OCI-LY3 (cell line): ENCODE data around the gene GKN1.

Source experiments
- H2AFZ ChIP-seq: fragments of 200-600, 300-600 bp; shearing (Covaris generic); 2 replicates; pipeline ENCODE4 v1.6.0; 2014; ENCODE audit warnings: antibody characterized with exemption, low read depth, low read length
- H3K27ac ChIP-seq: fragments of 200-600, 300-600 bp; sonication (generic); 2 replicates; pipeline ENCODE4 v1.5.1; 2014; ENCODE audit warnings: mild to moderate bottlenecking, low read length, moderate library complexity, mixed read lengths
- H3K27me3 ChIP-seq: fragments of 200-600, 300-600 bp; sonication (generic); 2 replicates; pipeline ENCODE4 v1.6.1; 2014; ENCODE audit warnings: low read depth, low read length, mixed read lengths
- H3K36me3 ChIP-seq: fragments of 200-600, 300-600 bp; sonication (generic); replicated peaks from 2 replicates; pipeline ENCODE3; 2014; ENCODE audit warnings: low read depth, low read length, mixed read lengths
- H3K4me1 ChIP-seq: fragments of 300-600, 200-600 bp; sonication (generic); 2 replicates; pipeline ENCODE4 v1.6.1; 2014; ENCODE audit warnings: low read length, mixed read lengths
- H3K4me2 ChIP-seq: fragments of 200-600, 300-600 bp; sonication (generic); 2 replicates; pipeline ENCODE4 v1.6.1; 2014; ENCODE audit warnings: low read length, mixed read lengths
- H3K4me3 ChIP-seq: fragments of 300-600, 200-600 bp; sonication (generic); 2 replicates; pipeline ENCODE4 v1.5.1; 2014; ENCODE audit warnings: antibody characterized with exemption, mild to moderate bottlenecking, low read length, moderate library complexity
- H3K79me2 ChIP-seq: fragments of 300-600, 200-600 bp; shearing (Covaris generic); 2 replicates; pipeline ENCODE4 v1.6.1; 2014; ENCODE audit warnings: mild to moderate bottlenecking, low read length, mixed read lengths
- H3K9ac ChIP-seq: fragments of 300-600, 200-600 bp; shearing (Covaris generic); 2 replicates; pipeline ENCODE4 v1.6.0; 2014; ENCODE audit warnings: mild to moderate bottlenecking, low read length, moderate library complexity
- H3K9me3 ChIP-seq: fragments of 200-600, 300-600 bp; shearing (Covaris generic); 2 replicates; pipeline ENCODE4 v1.6.1; 2014; ENCODE audit warnings: low read length, mixed read lengths; ENCODE audit not compliant: insufficient read depth
- H4K20me1 ChIP-seq: fragments of 200-600, 300-600 bp; sonication (generic); 2 replicates; pipeline ENCODE4 v1.6.1; 2016; ENCODE audit warnings: low read length, mixed read lengths; ENCODE audit not compliant: insufficient read depth
- EZH2phosphoT487 ChIP-seq: fragments of 200-600 bp; shearing (Covaris generic); IDR thresholded peaks from 2 replicates; pipeline ENCODE4 v1.6.1; 2018; ENCODE audit warnings: antibody characterized with exemption, mixed run types, low read depth
- TF ChIP-seq, protein P1 (sequence below): fragments of 200-600, 300-600 bp; sonication (generic); IDR thresholded peaks from 2 replicates; pipeline ENCODE4 v1.5.1; 2014; ENCODE audit warnings: antibody characterized with exemption, low read length, low read depth

Gene GKN1

GRCh38 chr2:68969736-68970490 is 4.5 kb upstream of the GKN1 start:
- Histone ChIP-seq H3K4me3 (no peak overlapping the region), H3K27ac (no peak overlapping the region), H3K9me3 (no peaks in the 10 kb centered on the region), H3K36me3 (no peaks in the 10 kb centered on the region), H3K9ac (no peak overlapping the region), H3K4me2 (no peak overlapping the region), H3K27me3 (peaks cover 12% of the 10 kb centered on the region), H3K4me1 (no peaks in the 10 kb centered on the region), H3K79me2 (no peaks in the 10 kb centered on the region), H2AFZ (no peak overlapping the region), H4K20me1 (no peaks in the 10 kb centered on the region)
- TF ChIP-seq, protein P1, sequence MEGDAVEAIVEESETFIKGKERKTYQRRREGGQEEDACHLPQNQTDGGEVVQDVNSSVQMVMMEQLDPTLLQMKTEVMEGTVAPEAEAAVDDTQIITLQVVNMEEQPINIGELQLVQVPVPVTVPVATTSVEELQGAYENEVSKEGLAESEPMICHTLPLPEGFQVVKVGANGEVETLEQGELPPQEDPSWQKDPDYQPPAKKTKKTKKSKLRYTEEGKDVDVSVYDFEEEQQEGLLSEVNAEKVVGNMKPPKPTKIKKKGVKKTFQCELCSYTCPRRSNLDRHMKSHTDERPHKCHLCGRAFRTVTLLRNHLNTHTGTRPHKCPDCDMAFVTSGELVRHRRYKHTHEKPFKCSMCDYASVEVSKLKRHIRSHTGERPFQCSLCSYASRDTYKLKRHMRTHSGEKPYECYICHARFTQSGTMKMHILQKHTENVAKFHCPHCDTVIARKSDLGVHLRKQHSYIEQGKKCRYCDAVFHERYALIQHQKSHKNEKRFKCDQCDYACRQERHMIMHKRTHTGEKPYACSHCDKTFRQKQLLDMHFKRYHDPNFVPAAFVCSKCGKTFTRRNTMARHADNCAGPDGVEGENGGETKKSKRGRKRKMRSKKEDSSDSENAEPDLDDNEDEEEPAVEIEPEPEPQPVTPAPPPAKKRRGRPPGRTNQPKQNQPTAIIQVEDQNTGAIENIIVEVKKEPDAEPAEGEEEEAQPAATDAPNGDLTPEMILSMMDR = no peak
- no peak for TF ChIP-seq EZH2phosphoT487

- Histone ChIP-seq H2AFZ (no peak overlapping the region), H3K27me3 (peaks cover 20% of the 10 kb centered on the region), H3K4me1 (no peaks in the 10 kb centered on the region), H3K4me3 (no peak overlapping the region), H3K9me3 (no peaks in the 10 kb centered on the region), H3K36me3 (no peaks in the 10 kb centered on the region), H3K27ac (no peak overlapping the region), H3K9ac (no peak overlapping the region), H3K79me2 (no peaks in the 10 kb centered on the region), H4K20me1 (no peaks in the 10 kb centered on the region), H3K4me2 (no peak overlapping the region)
- TF ChIP-seq EZH2phosphoT487 = no peak
- TF ChIP-seq, protein P1 = no peak
Measured at GRCh38 chr2:68970566-68971265, 3.7 kb upstream of the GKN1 start.

DNA sequence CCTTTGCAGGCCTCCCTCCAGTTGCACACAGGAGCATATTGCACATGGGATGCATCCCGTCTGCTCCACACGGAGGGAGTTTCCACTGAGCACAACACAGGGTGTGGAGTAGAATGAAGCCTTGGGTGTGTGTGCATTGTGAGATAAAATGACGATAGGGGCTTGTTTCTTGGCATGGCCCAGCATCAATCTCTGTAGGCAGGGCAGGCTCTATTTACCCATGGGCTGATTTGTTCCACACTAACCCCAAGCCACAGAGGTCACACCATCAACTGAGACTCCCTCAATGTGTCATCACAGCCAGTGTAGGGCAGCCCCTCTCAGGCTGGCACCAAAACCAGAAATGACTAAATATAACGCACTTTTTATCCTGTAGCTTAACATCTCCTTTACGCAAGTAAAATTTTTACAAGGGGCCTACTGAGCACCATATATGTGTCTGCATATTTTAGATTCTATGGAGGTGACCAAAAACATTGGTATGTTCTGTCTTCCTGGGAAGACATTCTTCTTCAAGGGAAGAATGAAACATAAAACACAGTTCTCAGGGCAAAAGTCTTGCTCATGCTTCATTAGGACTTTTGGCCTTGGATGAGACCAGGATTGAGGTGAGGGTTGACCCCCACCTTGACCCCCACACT is 2.7 kb upstream of the GKN1 start:
- no peak overlapping the region for H3K4me2 ChIP-seq

More for the DNA sequence above, 2.7 kb upstream of the GKN1 start:
- Histone ChIP-seq H3K4me1 (no peaks in the 10 kb centered on the region), H2AFZ (no peak overlapping the region), H3K9ac (no peak overlapping the region), H3K4me3 (no peak overlapping the region), H3K9me3 (no peaks in the 10 kb centered on the region), H3K36me3 (no peaks in the 10 kb centered on the region), H3K27me3 (peaks cover 23% of the 10 kb centered on the region), H3K79me2 (no peaks in the 10 kb centered on the region), H3K27ac (no peak overlapping the region), H4K20me1 (no peaks in the 10 kb centered on the region)
- TF ChIP-seq, protein P1 = no peak
- no peak for TF ChIP-seq EZH2phosphoT487
